Muscle layer of duodenum (tissue), 2 donors: ENCODE data around the gene PGLYRP4.
A peak's percentile ranks its signal among the peaks of the same experiment; 100 is the strongest.

Experiments
- H3K27ac ChIP-seq: one replicate; pipeline ENCODE4 v1.7.0; 2013; ENCODE audit warnings: mild to moderate bottlenecking, low read length
- H3K27me3 ChIP-seq: one replicate; pipeline ENCODE4 v1.7.0; 2013; ENCODE audit warnings: low read depth, mild to moderate bottlenecking, control low read depth, low read length
- H3K36me3 ChIP-seq, 2 donors: one replicate each; pipeline ENCODE4 v1.7.0; 2013; ENCODE audit warnings: low read length in 2 of 2, control low read depth in 1 of 2, mild to moderate bottlenecking in 1 of 2; ENCODE audit not compliant: insufficient read depth in 2 of 2, control insufficient read depth in 1 of 2
- H3K4me1 ChIP-seq, 2 donors: one replicate each; pipeline ENCODE4 v1.7.0; 2013; ENCODE audit warnings: low read length in 2 of 2, mild to moderate bottlenecking in 2 of 2, control low read depth in 1 of 2, moderate library complexity in 1 of 2; ENCODE audit not compliant: insufficient read depth in 2 of 2, control insufficient read depth in 1 of 2
- H3K4me3 ChIP-seq, 2 donors: one replicate each; pipeline ENCODE4 v1.7.0; 2013; ENCODE audit warnings: low read length in 2 of 2, low read depth in 1 of 2, mild to moderate bottlenecking in 1 of 2
- H3K9me3 ChIP-seq, 2 donors: one replicate each; pipeline ENCODE4 v1.7.0; 2013; ENCODE audit warnings: low read length in 2 of 2, control low read depth in 1 of 2, mild to moderate bottlenecking in 1 of 2; ENCODE audit not compliant: control insufficient read depth in 1 of 2
- donor health status: healthy.

The PGLYRP4 gene

GRCh38 chr1:153390938-153391710 is 42.5 kb upstream of the PGLYRP4 start, which contains the start of gene S100A8:
TSS of gene S100A8 (minus strand) at chr1:153391073. CDS start at chr1:153390535, 538 bp downstream.
- Histone ChIP-seq H3K9me3 (no peaks in the 10 kb centered on the region), H3K27ac (no peak within 1 kb of the TSS), H3K4me1 (no peaks in the 10 kb centered on the region), H3K27me3 (no peaks in the 10 kb centered on the region), H3K4me3 (peak within 1 kb of the TSS in 1 of 2 donors; percentile 1), H3K36me3 (no peaks in the 10 kb centered on the region)

- H3K36me3 ChIP-seq = no peaks in the 10 kb centered on the region
- no peaks in the 10 kb centered on the region for H3K9me3 ChIP-seq
- H3K4me1 ChIP-seq = no peaks in the 10 kb centered on the region
- H3K4me3 ChIP-seq = peak overlapping the region in 1 of 2 donors; percentile 1
- no peaks in the 10 kb centered on the region for H3K27me3 ChIP-seq
- H3K27ac ChIP-seq = no peak overlapping the region
These were observed 41.6 kb upstream of the PGLYRP4 start for GRCh38 chr1:153389973-153390879.

GRCh38 chr1:153389401-153389800 is 40.8 kb upstream of the PGLYRP4 start:
- Histone ChIP-seq H3K9me3 (no peaks in the 10 kb centered on the region), H3K27me3 (no peaks in the 10 kb centered on the region), H3K4me3 (no peak overlapping the region), H3K27ac (no peak overlapping the region), H3K4me1 (no peaks in the 10 kb centered on the region), H3K36me3 (no peaks in the 10 kb centered on the region)

DNA sequence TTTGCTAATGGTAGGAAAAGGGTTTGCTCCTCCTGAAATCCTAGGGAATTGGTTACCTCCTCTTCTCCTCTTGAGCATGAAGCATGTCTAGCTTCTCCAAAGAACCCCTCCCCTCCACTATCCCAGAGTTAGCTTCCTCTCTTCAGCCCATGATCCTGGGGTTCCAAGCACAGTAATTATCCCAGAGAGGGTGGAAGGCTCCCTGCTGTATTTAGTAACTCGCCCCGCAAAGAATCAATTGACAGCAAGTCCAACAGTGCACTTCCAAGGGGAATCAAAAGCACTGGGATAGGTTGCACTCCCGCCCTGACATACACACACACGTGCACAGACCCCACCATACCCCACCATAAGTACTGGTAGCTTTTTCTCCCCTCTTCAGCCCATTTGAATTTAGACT is 39.1 kb upstream of the PGLYRP4 start:
- Histone ChIP-seq H3K36me3 (no peaks in the 10 kb centered on the region), H3K27ac (no peak overlapping the region), H3K4me3 (no peak overlapping the region), H3K27me3 (no peaks in the 10 kb centered on the region), H3K9me3 (peaks cover 0 to 2% of the 10 kb centered on the region in 2 donors), H3K4me1 (no peaks in the 10 kb centered on the region)

- H3K4me1 ChIP-seq = no peaks in the 10 kb centered on the region
- no peaks in the 10 kb centered on the region for H3K36me3 ChIP-seq
- H3K4me3 ChIP-seq = no peak overlapping the region
- H3K9me3 ChIP-seq = peaks cover 0 to 4% of the 10 kb centered on the region in 2 donors
- H3K27ac ChIP-seq = no peak overlapping the region
- H3K27me3 ChIP-seq = no peaks in the 10 kb centered on the region
These were observed 38.4 kb upstream of the PGLYRP4 start for GRCh38 chr1:153387001-153387400.

DNA sequence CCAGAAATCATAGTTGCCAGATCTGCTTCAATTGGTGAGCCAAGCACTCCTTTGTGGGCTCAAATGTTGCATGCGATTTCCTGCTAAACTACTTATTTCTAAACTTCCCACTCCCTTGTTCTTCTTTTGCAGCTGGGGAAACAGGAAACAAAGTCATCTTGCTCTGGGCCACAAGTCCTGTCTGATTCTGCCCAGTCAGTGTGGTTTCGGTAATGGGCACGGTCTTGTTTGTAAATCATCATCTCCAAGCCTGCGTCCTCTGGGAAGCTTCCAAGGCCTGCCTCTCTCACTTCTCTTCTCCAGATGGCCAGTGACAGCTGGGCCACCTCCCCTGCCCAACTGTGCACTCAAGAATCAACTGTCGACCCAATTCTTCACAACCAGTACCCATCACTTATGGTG is 37.9 kb upstream of the PGLYRP4 start:
- H3K27me3 ChIP-seq = no peaks in the 10 kb centered on the region
- no peak overlapping the region for H3K27ac ChIP-seq
- H3K36me3 ChIP-seq = no peaks in the 10 kb centered on the region
- no peaks in the 10 kb centered on the region for H3K4me1 ChIP-seq
- H3K9me3 ChIP-seq = peaks cover 0 to 4% of the 10 kb centered on the region in 2 donors
- H3K4me3 ChIP-seq = no peak overlapping the region

DNA sequence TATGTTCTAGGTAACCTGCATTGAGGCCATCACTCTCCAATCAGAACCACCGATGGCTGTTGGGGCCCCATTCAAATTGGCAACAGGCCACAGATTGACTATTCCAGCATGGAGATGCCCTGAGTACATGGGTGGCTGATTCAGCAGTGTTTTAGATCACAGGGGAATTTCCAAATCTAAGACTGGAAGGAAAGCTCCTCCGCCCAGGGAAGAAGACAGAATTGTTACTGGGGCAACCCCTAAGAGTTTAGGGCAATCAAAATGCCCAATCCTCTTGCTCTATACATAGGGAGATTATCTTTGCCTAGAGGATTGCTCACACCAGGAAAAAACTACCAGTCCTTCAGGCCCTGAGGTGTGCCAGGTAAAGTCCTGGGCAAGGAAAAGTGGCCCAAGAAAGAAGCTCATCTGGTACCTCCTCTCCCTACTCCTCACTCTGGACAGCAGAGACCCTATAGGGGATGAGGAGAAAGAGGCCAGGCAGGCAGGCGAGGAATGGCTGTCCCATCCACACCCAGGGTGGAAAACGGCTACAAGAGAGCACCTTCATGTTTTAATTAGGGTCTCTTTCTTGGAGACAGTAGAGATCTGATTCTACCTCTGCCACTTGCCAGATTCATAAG is 36.4 kb upstream of the PGLYRP4 start:
- peaks cover 0 to 9% of the 10 kb centered on the region in 2 donors for H3K9me3 ChIP-seq
- no peak overlapping the region for H3K4me3 ChIP-seq
- H3K27ac ChIP-seq = no peak overlapping the region
- no peaks in the 10 kb centered on the region for H3K27me3 ChIP-seq
- H3K36me3 ChIP-seq = no peaks in the 10 kb centered on the region
- H3K4me1 ChIP-seq = no peaks in the 10 kb centered on the region

DNA sequence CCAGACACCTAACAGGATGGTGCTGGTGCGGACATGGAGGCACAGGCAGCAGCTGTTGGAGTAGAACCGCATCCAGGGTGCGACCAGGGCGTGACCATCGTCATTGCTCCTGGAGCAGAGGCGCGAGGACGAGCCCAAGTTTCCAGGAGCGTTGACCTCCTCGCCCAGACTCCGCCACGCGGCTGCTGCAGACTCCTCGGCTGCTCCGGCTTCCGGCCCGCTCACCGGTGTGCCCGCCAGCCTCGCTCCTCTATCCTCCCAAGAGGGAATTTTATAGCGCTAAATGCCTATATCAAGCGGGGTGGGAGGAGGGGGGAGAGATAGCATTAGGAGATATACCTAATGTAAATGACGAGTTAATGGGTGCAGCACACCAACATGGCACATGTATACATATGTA is 32.1 kb upstream of the PGLYRP4 start:
- no peaks in the 10 kb centered on the region for H3K36me3 ChIP-seq
- peaks cover 0 to 9% of the 10 kb centered on the region in 2 donors for H3K9me3 ChIP-seq
- no peak overlapping the region for H3K4me3 ChIP-seq
- no peak overlapping the region for H3K27ac ChIP-seq
- no peaks in the 10 kb centered on the region for H3K27me3 ChIP-seq
- H3K4me1 ChIP-seq = no peaks in the 10 kb centered on the region

- Histone ChIP-seq H3K27me3 (no peaks in the 10 kb centered on the region), H3K36me3 (no peaks in the 10 kb centered on the region), H3K4me1 (no peaks in the 10 kb centered on the region), H3K27ac (no peak overlapping the region), H3K4me3 (no peak overlapping the region), H3K9me3 (peaks cover 0 to 9% of the 10 kb centered on the region in 2 donors)
These were observed 30.9 kb upstream of the PGLYRP4 start for GRCh38 chr1:153379591-153379990.

- Histone ChIP-seq H3K4me3 (no peak within 1 kb of the TSS), H3K27ac (no peak within 1 kb of the TSS), H3K4me1 (no peaks in the 10 kb centered on the region), H3K9me3 (peaks cover 0 to 1% of the 10 kb centered on the region in 2 donors), H3K27me3 (no peaks in the 10 kb centered on the region), H3K36me3 (no peaks in the 10 kb centered on the region)
These were observed 26.9 kb upstream of the PGLYRP4 start, which contains the start of gene S100A12 for GRCh38 chr1:153375511-153375910. TSS of gene S100A12 (minus strand) at chr1:153375621. CDS start at chr1:153374592, 1,029 bp downstream.

DNA sequence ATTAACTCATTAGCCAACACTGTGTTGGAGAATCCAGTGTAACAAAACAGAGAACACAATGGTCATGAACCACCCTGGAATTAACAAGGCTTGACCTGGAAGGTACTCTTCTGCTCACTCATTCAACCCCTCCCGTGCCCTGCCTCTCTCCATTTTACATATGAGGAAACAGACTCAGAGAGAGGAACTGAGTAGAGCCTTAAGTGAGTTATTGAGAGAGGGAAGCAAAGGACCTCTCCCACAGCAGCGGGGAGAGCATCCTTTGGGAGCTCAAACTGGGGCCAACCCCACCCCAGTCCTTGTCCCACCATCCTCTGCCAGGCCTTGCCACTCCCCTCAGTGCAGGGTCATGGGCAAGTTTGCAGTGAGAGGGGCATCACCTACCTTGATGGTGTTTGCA is 25.4 kb upstream of the PGLYRP4 start:
- Histone ChIP-seq H3K27ac (no peak overlapping the region), H3K36me3 (no peaks in the 10 kb centered on the region), H3K4me3 (no peak overlapping the region), H3K4me1 (no peaks in the 10 kb centered on the region), H3K9me3 (no peaks in the 10 kb centered on the region), H3K27me3 (no peaks in the 10 kb centered on the region)
